Measurements from ENCODE around the gene DLG1.
"Not testable (repeated sequence)": the region's sequence is repeated elsewhere in the genome, so short reads cannot be mapped to it uniquely, and the experiment has no call there.

Gene DLG1

GRCh38 chr3:197239857-197240256, 58.6 kb downstream of the DLG1 start:
- DNase-seq = no peak

- no peak for DNase-seq
Measured at GRCh38 chr3:197238842-197239241, 59.6 kb downstream of the DLG1 start.

GRCh38 chr3:197237897-197238296, 60.5 kb downstream of the DLG1 start:
- DNase-seq = no peak

- DNase-seq = no peak
Measured at GRCh38 chr3:197236362-197236761, 62.0 kb downstream of the DLG1 start.

- DNase-seq = no peak
Measured at GRCh38 chr3:197234947-197235914, 63.2 kb downstream of the DLG1 start.

DNA sequence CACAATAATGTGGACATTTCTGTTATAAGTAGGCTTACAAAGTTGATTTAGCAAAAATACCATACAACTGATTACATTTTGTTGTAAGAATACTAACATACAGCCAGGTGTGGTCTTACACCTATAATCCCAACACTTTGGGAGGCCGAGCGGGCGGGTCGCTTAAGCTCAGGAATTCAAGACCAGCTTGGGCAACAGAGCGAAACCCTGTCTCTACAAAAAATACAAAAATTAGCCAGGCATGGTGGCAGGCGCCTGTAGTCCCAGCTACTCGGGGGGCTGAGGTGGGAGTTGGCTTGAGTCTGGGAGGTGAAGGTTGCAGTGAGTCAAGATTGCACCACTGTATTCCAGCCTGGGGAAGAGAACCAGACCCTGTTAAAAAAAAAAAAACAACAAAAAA, 67.1 kb downstream of the DLG1 start:
- no peak for DNase-seq

DNA sequence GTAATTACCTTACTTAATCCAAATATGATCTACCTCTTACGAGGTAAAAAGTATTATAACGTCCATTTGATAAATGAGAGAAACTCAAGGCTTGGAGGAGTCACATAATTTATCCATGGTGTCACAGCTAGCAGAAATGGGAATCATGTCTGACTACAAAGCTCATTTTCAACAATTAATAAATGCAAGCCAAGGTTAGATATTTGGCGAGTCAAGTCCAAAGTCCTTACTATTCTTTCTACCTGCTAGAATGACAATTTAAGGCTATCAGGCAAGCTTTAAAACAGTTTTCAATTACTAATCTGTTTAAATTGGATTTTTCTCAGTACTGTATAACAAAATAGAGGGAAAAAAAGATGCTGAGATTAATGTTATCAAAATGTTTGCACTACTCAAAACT, 68.6 kb downstream of the DLG1 start:
- no peak for DNase-seq

- DNase-seq = no peak
Measured at GRCh38 chr3:197229178-197229577, 69.2 kb downstream of the DLG1 start.

DNA sequence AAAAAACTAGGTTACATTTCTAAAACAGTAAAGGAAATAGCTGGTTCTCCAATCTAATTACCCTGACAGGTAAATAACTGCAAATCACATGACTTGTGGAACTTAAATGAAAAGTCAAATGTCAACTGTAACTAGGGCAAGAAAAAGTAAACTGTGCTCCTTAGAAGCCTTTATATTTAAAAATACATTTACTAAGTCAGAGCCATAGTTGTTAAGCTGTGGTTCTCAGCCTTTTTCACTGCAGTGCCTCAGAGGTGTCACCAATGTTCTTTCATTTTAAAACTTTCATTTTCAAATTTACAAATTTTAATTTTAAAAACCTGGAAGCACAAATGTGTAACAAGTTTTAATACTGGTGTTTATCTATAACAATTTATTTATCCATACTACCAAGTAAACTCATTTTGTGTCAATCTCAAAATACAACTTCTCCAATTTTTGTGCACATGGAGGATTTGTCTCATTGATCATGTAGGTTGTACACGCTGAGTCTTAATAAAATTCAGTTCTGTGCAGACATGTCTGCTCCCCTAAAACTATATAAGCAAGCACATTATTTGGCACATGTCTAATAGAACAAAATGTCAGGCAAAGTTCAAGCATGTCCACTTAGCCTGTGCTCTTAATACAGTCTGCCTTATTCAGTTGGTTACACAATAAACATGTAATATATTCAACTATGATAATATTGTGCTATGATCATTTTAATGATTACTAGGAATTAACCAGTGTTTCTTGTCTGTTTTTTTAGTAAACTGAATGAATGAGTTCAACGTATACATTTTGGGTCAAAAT, 70.4 kb downstream of the DLG1 start:
- no peak for DNase-seq

- no peak for DNase-seq
Measured at GRCh38 chr3:197226179-197226578, 72.2 kb downstream of the DLG1 start.

DNA sequence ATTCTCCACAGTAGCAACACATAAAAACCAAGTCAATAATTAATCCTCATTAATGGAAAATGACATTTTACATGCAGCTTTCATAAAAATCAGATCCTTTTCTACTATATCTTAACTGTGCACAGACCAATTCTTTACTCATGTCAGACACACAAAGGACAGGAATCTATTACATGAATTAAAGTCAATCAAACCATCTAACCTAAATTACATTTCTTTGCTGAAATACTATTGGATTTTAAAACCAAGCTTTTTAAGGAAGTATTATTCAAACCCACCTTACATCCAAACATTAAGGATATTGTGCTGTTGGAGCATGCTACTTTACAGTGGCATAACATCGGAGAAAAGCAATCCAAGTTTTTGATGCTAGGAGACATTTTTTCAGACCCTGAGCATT, 72.8 kb downstream of the DLG1 start:
- no peak for DNase-seq

GRCh38 chr3:197224034-197224444, 74.4 kb downstream of the DLG1 start:
- no peak for DNase-seq

GRCh38 chr3:197222937-197223370, 75.5 kb downstream of the DLG1 start:
- no peak for DNase-seq

DNA sequence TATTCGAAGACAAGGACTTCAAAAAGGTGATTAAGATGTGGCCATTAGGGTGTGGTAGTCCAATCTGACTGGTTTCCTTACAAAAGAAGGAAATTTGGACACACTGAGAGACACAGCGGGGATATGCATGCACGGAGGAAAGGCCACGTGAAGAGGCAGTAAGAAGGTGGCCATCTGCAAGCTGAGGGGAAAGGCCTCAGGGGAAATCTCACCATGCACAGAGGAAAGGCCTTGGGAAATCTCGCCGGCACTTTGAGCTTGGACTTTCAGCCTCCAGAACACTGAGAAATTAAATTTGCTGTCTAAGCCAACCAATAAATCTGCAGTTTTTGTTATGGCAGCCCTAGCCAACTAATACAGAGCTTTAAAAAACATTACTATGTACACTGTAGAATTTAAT, 78.8 kb downstream of the DLG1 start:
- no peak for DNase-seq

- no peak for DNase-seq
Measured at GRCh38 chr3:197218210-197218609, 80.2 kb downstream of the DLG1 start.

DNA sequence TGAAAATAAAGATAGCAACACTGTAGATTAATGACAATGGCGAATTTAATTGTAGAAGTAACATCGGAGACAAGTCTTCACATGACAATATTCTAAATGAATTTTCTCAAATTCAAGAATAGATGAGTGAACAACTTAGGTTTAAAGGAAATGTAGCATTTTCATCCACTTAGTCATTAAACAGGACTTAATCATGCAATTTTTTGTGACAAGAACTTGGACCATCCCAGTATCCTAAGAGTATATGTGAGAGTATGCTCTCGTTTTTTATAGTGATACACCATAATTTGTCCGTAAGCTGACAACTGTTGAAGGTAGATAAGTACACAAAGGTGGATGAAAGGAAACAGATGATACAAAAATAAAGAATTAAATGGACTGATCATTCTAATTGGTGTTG, 81.5 kb downstream of the DLG1 start:
- DNase-seq = no peak

DNA sequence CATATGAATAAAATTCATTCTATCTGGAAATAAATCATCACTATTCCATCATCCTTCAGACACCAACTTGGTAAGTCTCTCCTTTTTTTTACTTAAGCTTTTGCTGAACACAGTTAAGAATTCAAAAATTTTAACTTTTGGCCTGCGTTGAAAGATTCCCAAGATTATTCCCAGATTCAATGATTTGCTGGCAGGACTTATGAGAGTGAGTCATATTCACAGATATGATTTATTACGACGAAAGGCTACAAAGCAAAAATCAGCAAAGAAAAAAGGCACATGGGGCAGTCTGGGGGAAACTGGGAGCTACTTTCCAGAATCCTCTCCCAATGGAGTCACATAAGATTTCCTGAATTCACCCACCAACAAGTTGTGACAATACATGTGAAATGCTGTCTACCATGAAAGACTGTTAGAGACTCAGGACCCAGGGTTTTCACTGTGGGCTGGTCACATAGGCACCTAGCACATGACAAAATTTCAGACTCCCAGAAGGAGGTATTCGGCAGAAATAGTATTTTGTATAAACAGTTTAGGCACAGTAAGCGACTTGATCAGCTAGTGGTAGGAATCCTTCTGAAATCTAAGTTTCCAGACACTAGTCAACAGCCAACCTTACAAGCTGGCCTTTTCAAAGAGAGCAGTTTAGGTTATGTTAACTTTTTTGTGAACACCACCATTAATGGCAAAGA, 82.1 kb downstream of the DLG1 start:
- no peak for DNase-seq

- DNase-seq = no peak
Measured at GRCh38 chr3:197212290-197212689, 86.1 kb downstream of the DLG1 start.

DNA sequence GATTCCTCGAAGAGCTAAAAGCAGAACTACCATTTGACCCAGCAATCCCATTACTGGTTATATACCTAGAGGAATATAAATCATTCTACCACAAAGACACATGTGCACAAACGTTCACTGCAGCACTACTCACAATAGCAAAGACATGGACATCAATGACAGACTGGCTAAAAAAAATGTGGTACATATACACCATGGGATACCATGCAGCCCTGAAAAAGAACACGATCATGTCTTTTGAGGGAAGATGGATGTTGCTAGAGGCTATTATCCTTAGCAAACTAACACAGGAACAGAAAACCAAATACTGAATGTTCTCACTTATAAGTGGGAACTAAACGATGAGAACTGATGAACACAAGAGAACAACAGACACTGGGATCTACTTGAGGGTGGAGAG, 86.7 kb downstream of the DLG1 start:
- DNase-seq = not testable (repeated sequence)

GRCh38 chr3:197209366-197210260, 88.8 kb downstream of the DLG1 start:
- DNase-seq = no peak

- DNase-seq = no peak
Measured at GRCh38 chr3:197206913-197207312, 91.5 kb downstream of the DLG1 start.

DNA sequence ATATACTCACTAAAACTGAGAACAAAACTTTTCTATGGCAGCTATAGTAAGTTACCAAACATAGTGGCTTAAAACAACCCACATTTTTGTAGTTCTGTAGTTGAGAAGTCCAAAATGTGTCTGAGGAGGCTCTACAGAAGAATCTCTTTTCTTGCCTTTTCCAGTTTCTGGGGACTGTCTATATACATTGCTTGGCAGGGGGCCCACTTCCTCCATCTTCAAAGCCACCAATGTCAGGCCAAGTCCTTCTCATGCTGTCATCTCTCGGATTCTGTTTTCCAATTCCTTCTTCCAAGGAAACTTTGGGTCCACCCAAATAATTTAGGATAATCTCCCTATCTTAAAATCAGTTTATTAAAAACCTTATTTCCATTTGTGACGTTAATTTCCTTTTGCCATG, 92.7 kb downstream of the DLG1 start:
- no peak for DNase-seq
